IMR-90 (cell line): ENCODE measurements around the gene HSD17B7.

ENCODE experiments used
- BHLHE40 ChIP-seq: fragments of 150-350 bp; IDR thresholded peaks from 2 replicates; pipeline ENCODE4 v1.6.1; 2016; ENCODE audit warnings: mild to moderate bottlenecking, low read depth, low read length
- CEBPB ChIP-seq: IDR thresholded peaks from 2 replicates; pipeline ENCODE4 v1.6.1; 2012; ENCODE audit warnings: low read depth, low read length, improper control_type of control experiment
- CHD1 ChIP-seq: IDR thresholded peaks from 2 replicates; pipeline ENCODE4 v1.6.1; 2012; ENCODE audit warnings: low read depth, low read length, improper control_type of control experiment
- ELK1 ChIP-seq: fragments of 150-350 bp; IDR thresholded peaks from 2 replicates; pipeline ENCODE4 v1.6.1; 2016; ENCODE audit warnings: low read depth, mild to moderate bottlenecking, low read length, moderate library complexity, borderline replicate concordance
- MAFK ChIP-seq: IDR thresholded peaks from 2 replicates; pipeline ENCODE4 v1.6.1; 2012; ENCODE audit warnings: low read depth, low read length, improper control_type of control experiment
- MAZ ChIP-seq: IDR thresholded peaks from 2 replicates; pipeline ENCODE4 v1.6.1; 2012; ENCODE audit warnings: low read depth, mild to moderate bottlenecking, low read length, improper control_type of control experiment, moderate library complexity, borderline replicate concordance
- MXI1 ChIP-seq: IDR thresholded peaks from 2 replicates; pipeline ENCODE4 v1.6.1; 2012; ENCODE audit warnings: low read depth, mild to moderate bottlenecking, low read length, moderate library complexity, borderline replicate concordance
- POLR2A ChIP-seq: IDR thresholded peaks from 2 replicates; pipeline ENCODE4 v1.6.1; 2012; ENCODE audit warnings: mild to moderate bottlenecking, low read depth, low read length
- RAD21 ChIP-seq: IDR thresholded peaks from 2 replicates; pipeline ENCODE4 v1.6.1; 2012; ENCODE audit warnings: low read length, improper control_type of control experiment
- RCOR1 ChIP-seq: IDR thresholded peaks from 2 replicates; pipeline ENCODE4 v1.6.1; 2012; ENCODE audit warnings: mild to moderate bottlenecking, low read length, improper control_type of control experiment; ENCODE audit not compliant: insufficient replicate concordance
- RFX5 ChIP-seq: IDR thresholded peaks from 2 replicates; pipeline ENCODE4 v1.8.0; 2012; ENCODE audit warnings: low read depth, mild to moderate bottlenecking, low read length, moderate library complexity
- SMC3 ChIP-seq: fragments of 150-350 bp; IDR thresholded peaks from 2 replicates; pipeline ENCODE4 v1.6.1; 2016; ENCODE audit warnings: low read depth, mild to moderate bottlenecking, antibody characterized with exemption, low read length, moderate library complexity
- TF ChIP-seq, protein P1 (sequence below): conservative IDR thresholded peaks from 2 replicates; pipeline ENCODE4 v1.5.1; 2012; ENCODE audit warnings: mild to moderate bottlenecking, low read depth, low read length, improper control_type of control experiment
- TF ChIP-seq, protein P2 (sequence below): fragments of 150-350 bp; IDR thresholded peaks from 2 replicates; pipeline ENCODE4 v1.6.1; 2017; ENCODE audit warnings: mild to moderate bottlenecking, antibody characterized with exemption, low read length, low read depth

GRCh38 chr1:162846256-162847212 lies 56.0 kb downstream of the HSD17B7 start:
- TF ChIP-seq, protein P1, sequence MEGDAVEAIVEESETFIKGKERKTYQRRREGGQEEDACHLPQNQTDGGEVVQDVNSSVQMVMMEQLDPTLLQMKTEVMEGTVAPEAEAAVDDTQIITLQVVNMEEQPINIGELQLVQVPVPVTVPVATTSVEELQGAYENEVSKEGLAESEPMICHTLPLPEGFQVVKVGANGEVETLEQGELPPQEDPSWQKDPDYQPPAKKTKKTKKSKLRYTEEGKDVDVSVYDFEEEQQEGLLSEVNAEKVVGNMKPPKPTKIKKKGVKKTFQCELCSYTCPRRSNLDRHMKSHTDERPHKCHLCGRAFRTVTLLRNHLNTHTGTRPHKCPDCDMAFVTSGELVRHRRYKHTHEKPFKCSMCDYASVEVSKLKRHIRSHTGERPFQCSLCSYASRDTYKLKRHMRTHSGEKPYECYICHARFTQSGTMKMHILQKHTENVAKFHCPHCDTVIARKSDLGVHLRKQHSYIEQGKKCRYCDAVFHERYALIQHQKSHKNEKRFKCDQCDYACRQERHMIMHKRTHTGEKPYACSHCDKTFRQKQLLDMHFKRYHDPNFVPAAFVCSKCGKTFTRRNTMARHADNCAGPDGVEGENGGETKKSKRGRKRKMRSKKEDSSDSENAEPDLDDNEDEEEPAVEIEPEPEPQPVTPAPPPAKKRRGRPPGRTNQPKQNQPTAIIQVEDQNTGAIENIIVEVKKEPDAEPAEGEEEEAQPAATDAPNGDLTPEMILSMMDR: no peak
- TF ChIP-seq, protein P2, sequence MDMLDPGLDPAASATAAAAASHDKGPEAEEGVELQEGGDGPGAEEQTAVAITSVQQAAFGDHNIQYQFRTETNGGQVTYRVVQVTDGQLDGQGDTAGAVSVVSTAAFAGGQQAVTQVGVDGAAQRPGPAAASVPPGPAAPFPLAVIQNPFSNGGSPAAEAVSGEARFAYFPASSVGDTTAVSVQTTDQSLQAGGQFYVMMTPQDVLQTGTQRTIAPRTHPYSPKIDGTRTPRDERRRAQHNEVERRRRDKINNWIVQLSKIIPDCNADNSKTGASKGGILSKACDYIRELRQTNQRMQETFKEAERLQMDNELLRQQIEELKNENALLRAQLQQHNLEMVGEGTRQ: no peak
- TF ChIP-seq POLR2A (no peak), MAFK (no peak), RFX5 (no peak), RCOR1 (peak; percentile 53), RAD21 (no peak), MXI1 (no peak), SMC3 (no peak), CEBPB (peak; percentile 86), BHLHE40 (peak; percentile 95), CHD1 (no peak), ELK1 (no peak), MAZ (no peak)
